Measurements from ENCODE around the gene ZNF648. TPM values are rescaled to one million over a fixed set of nuclear protein-coding genes. Genes with fewer than 3 reads are reported as not detected.

Gene ZNF648
- total RNA-seq, 1 donor from 2014 or later, result not detected

DNA sequence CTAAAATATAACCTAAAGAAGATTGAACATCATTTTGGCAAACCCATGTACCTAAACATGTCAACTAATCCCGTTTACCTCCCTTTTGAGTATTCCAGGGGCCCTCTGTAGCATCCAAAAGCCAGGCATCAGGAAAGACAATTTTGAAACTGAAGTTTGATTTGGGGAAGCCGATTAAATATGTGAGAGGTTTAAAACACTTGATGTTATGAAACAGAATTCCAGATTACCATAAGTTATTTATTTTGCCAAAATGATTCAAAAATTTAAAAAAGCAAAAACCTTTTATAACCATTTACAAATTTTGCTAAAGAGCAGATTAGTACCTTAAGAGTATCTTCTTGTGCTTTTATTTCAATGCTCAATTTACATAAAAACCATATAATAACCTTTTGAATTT, 23.3 kb downstream of the ZNF648 start:
- no peak for DNase-seq (ENCODE audit: low spot score in 2 of 2)
- Histone ChIP-seq H3K27me3 (no peaks in the 10 kb centered on the region), H3K9me3 (peaks cover 0 to 5% of the 10 kb centered on the region in 2 donors), H3K4me1 (no peaks in the 10 kb centered on the region), H3K27ac (no peak overlapping the region), H3K4me3 (no peak overlapping the region), H3K36me3 (no peaks in the 10 kb centered on the region)
- intact Hi-C loops (cut with DNase I), result no loop called here
- TF ChIP-seq, protein P1, sequence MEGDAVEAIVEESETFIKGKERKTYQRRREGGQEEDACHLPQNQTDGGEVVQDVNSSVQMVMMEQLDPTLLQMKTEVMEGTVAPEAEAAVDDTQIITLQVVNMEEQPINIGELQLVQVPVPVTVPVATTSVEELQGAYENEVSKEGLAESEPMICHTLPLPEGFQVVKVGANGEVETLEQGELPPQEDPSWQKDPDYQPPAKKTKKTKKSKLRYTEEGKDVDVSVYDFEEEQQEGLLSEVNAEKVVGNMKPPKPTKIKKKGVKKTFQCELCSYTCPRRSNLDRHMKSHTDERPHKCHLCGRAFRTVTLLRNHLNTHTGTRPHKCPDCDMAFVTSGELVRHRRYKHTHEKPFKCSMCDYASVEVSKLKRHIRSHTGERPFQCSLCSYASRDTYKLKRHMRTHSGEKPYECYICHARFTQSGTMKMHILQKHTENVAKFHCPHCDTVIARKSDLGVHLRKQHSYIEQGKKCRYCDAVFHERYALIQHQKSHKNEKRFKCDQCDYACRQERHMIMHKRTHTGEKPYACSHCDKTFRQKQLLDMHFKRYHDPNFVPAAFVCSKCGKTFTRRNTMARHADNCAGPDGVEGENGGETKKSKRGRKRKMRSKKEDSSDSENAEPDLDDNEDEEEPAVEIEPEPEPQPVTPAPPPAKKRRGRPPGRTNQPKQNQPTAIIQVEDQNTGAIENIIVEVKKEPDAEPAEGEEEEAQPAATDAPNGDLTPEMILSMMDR (IDR thresholded peaks at IDR 0.05), result no peak

DNA sequence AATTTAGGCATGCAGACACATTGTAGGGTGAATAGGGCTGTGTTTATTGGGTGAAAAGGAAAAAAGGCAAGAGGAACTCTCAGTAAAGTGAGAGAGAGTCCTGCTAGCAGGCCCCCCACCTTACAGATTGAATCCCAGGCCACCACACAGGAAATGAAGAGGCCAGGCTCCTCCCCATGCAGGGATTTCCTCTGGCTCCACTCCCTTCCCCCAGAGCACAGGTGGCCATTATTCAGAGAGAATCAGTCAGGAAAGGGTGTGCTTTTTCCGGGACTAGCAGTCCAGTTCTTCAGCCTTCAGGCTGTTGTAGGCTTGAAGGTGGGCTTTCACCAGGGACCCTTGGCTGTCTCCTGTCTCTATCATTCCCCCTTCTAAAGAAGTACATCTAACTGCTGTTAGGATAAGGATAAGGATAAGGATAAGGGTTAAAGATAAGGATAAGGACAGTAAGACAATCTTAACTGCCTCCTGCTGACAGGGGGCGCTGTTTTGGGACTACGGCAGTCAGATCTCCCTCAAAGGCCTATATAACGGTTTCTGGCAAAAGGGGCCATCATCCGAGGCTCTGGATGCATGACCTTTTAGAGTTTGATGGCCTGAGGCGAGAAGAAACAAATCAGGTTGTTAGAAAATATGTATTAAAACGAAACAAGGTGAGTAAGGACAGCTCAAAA, 26.3 kb downstream of the ZNF648 start:
- Histone ChIP-seq H3K9me3 (peaks cover 0 to 5% of the 10 kb centered on the region in 2 donors), H3K27ac (no peak overlapping the region), H3K4me3 (no peak overlapping the region), H3K4me1 (no peaks in the 10 kb centered on the region), H3K36me3 (no peaks in the 10 kb centered on the region), H3K27me3 (no peaks in the 10 kb centered on the region)
- TF ChIP-seq, protein P1 (IDR thresholded peaks at IDR 0.05), result no peak
- intact Hi-C loops (cut with DNase I), result no loop called here
- no peak for DNase-seq (ENCODE audit: low spot score in 2 of 2)

DNA sequence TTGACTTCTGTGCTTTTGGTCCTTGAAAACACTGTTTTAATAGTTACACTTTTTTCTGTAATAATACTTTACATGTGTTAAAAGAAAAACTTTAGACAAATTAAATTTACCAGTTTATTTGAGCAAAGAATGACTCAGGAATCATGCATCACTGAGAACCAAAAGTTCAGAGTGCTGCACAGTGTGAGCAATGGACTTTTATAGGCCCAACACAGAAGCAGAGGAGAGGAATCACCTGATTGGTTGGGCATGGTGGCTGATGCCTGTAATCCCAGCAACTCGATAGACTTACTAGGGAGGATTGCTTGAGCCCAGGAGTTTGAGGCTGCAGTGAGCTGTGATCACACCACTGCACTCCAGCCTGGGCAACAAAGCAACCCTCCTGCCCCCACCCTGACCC, 29.3 kb downstream of the ZNF648 start:
- Histone ChIP-seq H3K9me3 (no peaks in the 10 kb centered on the region), H3K27me3 (no peaks in the 10 kb centered on the region), H3K36me3 (no peaks in the 10 kb centered on the region), H3K4me3 (no peak overlapping the region), H3K4me1 (no peaks in the 10 kb centered on the region), H3K27ac (no peak overlapping the region)
- intact Hi-C loops (cut with DNase I), result loop anchor here (5.0 kb wide), 1 partner anchor 110 kb away; no protein-coding TSS in a partner anchor
- DNase-seq (ENCODE audit: low spot score in 2 of 2), result no peak
- TF ChIP-seq, protein P1 (IDR thresholded peaks at IDR 0.05), result no peak

DNA sequence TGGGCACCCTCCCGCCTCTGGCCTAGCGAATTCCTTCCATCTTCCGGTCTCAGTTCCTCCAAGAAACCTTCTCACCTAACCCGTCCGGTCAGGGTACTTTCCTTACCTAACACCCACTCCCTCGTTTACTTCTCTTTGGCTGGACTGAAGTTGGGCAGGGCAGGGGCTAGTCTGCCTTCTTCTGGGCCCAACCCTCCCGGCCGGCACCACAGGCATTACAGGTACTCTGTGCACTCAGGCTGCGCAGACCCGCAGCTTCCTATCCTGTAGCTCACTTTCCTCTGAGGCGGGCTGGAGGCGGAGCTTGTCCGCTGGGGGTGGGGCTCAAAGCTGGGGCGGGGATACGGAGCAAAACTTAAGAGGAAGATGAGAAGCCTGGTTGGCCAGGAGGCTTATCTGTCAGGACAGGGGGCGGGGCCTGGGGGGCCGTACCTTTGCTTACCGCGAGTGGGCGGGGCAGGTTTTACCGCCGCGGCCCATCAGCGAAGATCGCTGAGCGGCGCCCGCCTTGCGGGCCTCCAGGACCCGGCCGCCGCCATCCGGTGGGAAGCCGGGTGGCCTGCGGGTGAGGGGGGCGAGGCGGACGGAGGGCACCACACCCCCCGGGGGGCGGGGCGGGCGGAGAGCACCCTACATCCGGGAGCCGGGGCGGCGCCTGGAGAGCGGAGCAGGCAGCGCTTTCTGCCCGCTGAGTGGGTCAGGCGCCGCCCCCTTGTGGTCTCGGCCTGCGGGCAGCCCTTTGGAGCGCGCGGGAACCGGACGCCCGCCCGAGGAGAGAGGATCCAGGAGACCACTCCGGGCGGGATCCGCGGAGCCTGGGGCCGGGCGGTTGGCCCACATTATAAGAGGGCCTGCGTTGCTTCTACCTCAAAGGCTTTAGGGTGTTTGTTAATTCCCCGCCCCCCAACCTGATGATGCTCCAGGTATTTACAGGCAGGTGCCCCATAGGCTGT, 31.9 kb downstream of the ZNF648 start:
- no peaks in the 10 kb centered on the region for H3K36me3 ChIP-seq
- H3K9me3 ChIP-seq, result no peaks in the 10 kb centered on the region
- H3K4me3 ChIP-seq, result peak overlapping the region; percentile 66 to 83
- no peaks in the 10 kb centered on the region for H3K27me3 ChIP-seq
- TF ChIP-seq, protein P1 (IDR thresholded peaks at IDR 0.05), result peak; percentile 26 to 60 (median 59)
- H3K27ac ChIP-seq, result peak overlapping the region; percentile 75 to 76
- peak; percentile 96 to 99 for DNase-seq (ENCODE audit: low spot score in 2 of 2)
- no peaks in the 10 kb centered on the region for H3K4me1 ChIP-seq
- intact Hi-C loops (cut with DNase I), result loop anchor here (1.0 to 5.0 kb wide), 2 partner anchors 113 to 363 kb away; no protein-coding TSS in a partner anchor

DNA sequence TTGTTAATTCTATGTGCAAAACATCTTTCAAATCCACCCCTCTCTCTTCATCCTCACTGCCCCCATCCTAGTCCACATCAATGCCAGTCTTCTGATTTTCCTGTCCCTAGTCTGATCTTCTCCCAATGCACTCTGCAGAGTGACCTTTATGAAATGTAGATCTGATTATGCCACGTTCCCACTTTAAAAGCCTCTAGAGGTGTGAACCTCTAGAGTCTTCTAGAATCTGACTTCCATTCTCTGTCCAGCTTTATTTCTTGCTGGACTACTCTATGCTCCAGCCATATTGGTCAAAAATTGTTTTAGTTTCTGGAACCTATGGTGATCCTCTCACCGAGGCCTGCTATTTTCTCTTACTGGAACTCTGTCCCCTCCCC, 32.5 kb downstream of the ZNF648 start:
- TF ChIP-seq, protein P1 (IDR thresholded peaks at IDR 0.05), result no peak
- H3K27me3 ChIP-seq, result no peaks in the 10 kb centered on the region
- H3K36me3 ChIP-seq, result no peaks in the 10 kb centered on the region
- intact Hi-C loops (cut with DNase I), result loop anchor here (1.0 kb wide), 1 partner anchor 363 kb away; no protein-coding TSS in a partner anchor
- peak overlapping the region; percentile 75 to 76 for H3K27ac ChIP-seq
- H3K4me3 ChIP-seq, result peak overlapping the region; percentile 66 to 83
- DNase-seq (ENCODE audit: low spot score in 2 of 2), result no peak
- H3K9me3 ChIP-seq, result no peaks in the 10 kb centered on the region
- H3K4me1 ChIP-seq, result no peaks in the 10 kb centered on the region
